ENCODE measurements around the gene IGSF10.

DNA sequence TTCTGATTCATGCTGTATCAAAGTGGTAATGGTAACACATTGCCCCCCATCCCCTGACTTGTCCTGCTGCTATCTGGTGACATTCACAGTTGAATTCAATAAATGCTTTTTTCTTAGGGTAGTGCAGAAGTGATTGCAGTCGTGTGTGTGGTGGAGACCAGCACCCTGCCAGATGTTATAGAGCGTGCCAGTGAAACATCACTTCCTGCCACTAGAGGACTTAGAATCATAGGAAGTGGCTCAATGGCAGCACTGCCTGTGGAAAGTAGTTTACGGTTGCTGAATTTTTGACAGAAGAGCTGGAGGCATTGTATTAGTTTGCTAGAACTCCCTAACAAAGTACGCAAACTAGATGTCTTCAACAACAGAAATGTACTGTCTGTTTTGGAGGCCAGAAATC lies 38.9 kb downstream of the IGSF10 start:
- TF ChIP-seq TRIM22 (IDR thresholded peaks at IDR 0.05), result no peak
- no peak for TF ChIP-seq HNRNPH1 (optimal IDR thresholded peaks at IDR 0.05; ENCODE audit: low read depth, low read length)
- no peak for TF ChIP-seq TSC22D2 (CRISPR knock-in tag; IDR thresholded peaks at IDR 0.05; ENCODE audit: borderline replicate concordance)

All from HepG2 (cell line).